ENCODE data around the gene MPG.
A peak's percentile ranks its signal among the peaks of the same experiment; 100 is the strongest.

The MPG gene

DNA sequence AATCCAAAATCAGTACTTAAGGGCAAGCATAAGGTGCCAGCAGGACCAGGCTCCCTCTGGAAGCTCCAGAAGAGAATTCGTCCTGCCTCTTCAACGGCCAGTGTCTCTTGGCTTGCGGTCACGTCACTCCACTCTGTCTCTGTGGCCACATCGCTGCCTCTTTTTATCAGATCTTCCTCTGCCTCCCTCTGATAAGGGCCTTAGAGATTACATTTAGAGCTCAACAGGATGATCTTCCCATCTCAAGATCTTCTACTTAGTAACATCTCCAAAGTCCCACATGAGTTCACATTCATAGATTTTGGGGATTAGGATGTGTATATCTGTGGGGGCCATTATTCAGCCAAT lies 16.9 kb downstream of the MPG start:
- no peak overlapping the region for H3K4me3 ChIP-seq (ENCODE audit: control insufficient read depth, low read depth, low read length)
- no peak for DNase-seq (ENCODE audit: low read depth)
- TF ChIP-seq, protein P1, sequence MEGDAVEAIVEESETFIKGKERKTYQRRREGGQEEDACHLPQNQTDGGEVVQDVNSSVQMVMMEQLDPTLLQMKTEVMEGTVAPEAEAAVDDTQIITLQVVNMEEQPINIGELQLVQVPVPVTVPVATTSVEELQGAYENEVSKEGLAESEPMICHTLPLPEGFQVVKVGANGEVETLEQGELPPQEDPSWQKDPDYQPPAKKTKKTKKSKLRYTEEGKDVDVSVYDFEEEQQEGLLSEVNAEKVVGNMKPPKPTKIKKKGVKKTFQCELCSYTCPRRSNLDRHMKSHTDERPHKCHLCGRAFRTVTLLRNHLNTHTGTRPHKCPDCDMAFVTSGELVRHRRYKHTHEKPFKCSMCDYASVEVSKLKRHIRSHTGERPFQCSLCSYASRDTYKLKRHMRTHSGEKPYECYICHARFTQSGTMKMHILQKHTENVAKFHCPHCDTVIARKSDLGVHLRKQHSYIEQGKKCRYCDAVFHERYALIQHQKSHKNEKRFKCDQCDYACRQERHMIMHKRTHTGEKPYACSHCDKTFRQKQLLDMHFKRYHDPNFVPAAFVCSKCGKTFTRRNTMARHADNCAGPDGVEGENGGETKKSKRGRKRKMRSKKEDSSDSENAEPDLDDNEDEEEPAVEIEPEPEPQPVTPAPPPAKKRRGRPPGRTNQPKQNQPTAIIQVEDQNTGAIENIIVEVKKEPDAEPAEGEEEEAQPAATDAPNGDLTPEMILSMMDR (conservative IDR thresholded peaks at IDR 0.05; ENCODE audit: control insufficient read depth, insufficient read depth, low read depth, low read length), result no peak

DNA sequence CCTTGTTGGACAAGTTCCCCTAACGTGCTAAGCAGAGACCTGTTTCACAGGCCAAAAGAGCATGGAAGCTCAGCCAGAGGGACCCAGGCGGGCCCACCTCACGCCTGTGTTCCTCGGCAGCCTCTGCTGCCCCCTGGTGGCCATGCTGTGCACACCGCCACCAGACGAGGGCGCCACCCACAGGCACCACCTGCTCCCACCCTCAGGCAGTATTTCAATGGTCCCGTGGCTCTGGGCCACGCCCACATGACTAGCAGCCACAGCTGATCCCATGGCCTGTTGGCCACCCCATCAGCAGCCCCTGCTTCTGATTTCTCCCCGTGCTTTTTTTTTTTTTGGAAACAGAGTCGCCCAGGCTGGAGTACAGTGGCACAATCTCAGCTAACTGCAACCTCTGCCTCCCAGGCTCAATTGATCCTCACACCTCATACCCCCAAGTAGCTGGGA lies 18.9 kb downstream of the MPG start:
- TF ChIP-seq, protein P1 (conservative IDR thresholded peaks at IDR 0.05; ENCODE audit: control insufficient read depth, insufficient read depth, low read depth, low read length), result peak; percentile 97
- DNase-seq (ENCODE audit: low read depth), result peak; percentile 88
- no peak overlapping the region for H3K4me3 ChIP-seq (ENCODE audit: control insufficient read depth, low read depth, low read length)

DNA sequence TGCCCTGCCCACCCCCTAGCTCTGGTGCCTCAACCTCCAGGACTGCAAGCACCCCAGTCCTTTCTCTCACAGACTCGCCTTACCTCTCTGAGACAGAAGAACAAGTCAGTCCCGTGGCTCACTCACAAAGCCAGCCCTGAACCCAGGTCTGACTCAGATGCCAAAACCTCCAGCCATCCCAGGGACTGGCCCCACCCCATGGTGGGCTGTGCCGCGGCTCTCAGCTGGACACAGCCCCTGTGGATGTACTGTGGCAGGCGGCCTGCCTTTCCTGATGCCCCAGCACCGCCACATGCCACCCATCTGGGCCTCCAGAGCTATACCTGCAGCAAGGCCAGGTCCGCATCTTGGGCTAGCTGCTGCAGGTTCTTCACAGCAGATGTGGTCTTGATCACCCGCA lies 19.8 kb downstream of the MPG start:
- H3K4me3 ChIP-seq (ENCODE audit: control insufficient read depth, low read depth, low read length), result no peak overlapping the region
- DNase-seq (ENCODE audit: low read depth), result peak; percentile 34
- TF ChIP-seq, protein P1 (conservative IDR thresholded peaks at IDR 0.05; ENCODE audit: control insufficient read depth, insufficient read depth, low read depth, low read length), result no peak

DNA sequence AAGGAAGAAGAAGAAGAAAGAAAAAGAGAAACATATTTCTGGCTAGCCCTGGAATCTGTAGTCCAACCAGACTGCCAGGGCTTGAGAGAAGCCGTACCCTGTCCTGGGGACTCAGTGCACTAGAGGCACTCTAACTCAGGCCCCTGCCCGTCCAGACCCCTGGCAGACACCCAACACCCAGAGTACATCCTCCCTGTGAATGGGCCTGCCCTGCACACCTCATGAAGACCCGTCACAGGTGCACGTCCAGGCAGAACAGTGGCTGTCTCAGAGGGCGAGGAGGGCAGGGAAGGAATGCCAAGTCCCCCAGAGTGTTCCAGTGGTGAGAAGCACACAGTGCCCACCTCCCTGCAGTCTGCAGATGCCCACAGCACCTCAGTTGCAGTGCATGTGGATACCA lies 23.0 kb downstream of the MPG start:
- no peak for DNase-seq (ENCODE audit: low read depth)
- H3K4me3 ChIP-seq (ENCODE audit: control insufficient read depth, low read depth, low read length), result no peak overlapping the region
- TF ChIP-seq, protein P1 (conservative IDR thresholded peaks at IDR 0.05; ENCODE audit: control insufficient read depth, insufficient read depth, low read depth, low read length), result no peak

DNA sequence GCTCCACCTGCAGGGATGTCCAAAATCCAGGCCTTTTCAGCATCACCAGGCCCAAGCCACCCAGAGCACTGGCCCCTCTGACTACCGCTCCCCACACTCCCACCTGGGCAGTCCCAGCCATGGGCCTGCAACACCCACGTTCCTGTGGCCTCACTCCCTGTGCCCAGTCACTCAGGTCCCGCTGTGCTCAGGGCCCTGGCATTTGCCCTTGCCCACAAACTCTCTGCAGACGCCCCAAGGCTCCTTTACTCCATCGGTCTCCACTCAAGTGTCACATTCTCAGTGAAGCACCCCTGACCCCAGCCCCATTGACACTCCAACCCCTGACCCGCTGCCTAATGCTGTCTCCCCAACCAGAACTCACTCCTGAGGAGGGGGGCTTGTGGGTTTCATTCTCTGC lies 23.6 kb downstream of the MPG start:
- TF ChIP-seq, protein P1 (conservative IDR thresholded peaks at IDR 0.05; ENCODE audit: control insufficient read depth, insufficient read depth, low read depth, low read length), result no peak
- H3K4me3 ChIP-seq (ENCODE audit: control insufficient read depth, low read depth, low read length), result no peak overlapping the region
- no peak for DNase-seq (ENCODE audit: low read depth)

DNA sequence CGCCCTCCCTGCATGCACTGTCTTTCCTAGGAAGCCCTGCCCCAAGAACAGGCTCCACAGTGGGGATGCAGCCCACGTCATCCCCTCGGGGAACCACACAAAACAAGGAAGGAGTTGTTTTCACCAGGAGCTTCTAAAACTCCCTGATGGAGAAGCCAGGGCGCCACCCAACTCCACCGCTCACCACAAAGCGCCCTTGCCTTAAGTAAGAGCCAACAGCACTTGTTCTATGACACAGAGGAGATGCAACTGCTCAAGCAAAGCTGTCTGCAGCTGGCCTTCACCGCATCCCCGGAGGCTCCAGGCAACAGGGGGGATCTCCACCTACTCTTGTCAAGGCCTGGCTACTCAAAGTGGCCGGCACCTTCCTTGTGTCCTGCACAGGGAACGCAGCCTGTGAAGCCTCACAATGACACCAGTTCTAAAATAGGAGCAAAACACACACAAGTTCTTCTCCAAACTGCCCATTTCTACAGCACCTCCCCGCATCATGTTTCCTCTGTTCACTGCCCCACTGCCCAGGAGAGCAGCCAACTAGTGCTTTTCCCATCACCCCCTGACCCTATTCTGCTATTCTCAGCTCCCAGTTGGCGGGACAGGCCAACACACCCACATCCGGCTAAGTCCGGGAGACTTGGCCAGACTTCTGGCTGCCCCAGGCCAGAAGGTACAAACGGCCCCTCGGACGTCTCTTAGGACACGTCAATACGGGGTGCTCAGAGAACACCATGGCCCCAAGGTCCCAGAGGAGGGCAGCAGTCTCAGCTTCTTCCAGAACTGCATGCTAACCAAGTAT lies 24.2 kb downstream of the MPG start:
- peak; percentile 75 for DNase-seq (ENCODE audit: low read depth)
- TF ChIP-seq, protein P1 (conservative IDR thresholded peaks at IDR 0.05; ENCODE audit: control insufficient read depth, insufficient read depth, low read depth, low read length), result no peak
- no peak overlapping the region for H3K4me3 ChIP-seq (ENCODE audit: control insufficient read depth, low read depth, low read length)
